HG03520 (cell line): ENCODE measurements around the gene C5orf46.
"Not testable (repeated sequence)": the region's sequence is repeated elsewhere in the genome, so short reads cannot be mapped to it uniquely, and the experiment has no call there.

Experiments used
- ATAC-seq: cut with Tn5 transposase; IDR thresholded peaks from one replicate; pipeline ENCODE4 v1.9.1; 2021; ENCODE audit warnings: mild to moderate bottlenecking, moderate library complexity; ENCODE audit not compliant: unreplicated experiment

C5orf46 gene

DNA sequence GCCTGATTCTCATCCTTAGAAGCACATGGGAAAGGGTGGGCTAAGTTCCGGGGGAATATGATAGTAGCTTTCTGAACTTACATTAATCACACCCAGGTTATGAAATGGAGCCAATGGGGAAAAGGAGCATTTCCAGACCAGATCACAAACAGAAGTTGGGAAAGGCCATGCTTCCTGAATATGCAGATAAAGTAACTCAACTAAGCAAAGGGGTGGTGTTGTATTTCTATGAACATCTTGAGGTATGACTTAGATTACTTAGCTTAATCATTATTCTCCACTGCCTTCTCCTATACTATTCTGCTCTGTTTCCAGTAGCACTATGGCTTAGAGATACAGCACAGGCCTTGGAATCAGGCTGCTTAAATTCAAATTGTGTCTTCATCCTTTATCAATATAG, 10.5 kb downstream of the C5orf46 start:
- no peak for ATAC-seq

DNA sequence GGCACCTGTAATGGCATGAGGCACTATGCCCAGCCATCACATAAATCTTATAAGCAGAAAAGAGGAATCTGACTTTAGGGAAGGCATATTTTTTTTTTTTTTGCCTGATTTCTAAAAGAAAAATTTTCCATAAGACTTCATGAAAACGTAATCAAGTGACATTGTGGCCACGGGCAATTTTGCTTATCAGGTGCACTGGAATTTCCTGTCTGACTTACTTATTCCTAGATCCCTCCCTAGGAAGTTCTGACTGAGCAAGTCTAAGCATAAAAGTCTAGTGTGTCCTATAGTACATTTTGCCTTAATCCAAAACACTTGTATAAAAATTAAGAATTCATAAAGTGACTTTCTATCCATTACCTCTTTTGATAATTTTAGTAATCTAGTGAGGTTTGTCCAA, 12.5 kb downstream of the C5orf46 start:
- no peak for ATAC-seq

DNA sequence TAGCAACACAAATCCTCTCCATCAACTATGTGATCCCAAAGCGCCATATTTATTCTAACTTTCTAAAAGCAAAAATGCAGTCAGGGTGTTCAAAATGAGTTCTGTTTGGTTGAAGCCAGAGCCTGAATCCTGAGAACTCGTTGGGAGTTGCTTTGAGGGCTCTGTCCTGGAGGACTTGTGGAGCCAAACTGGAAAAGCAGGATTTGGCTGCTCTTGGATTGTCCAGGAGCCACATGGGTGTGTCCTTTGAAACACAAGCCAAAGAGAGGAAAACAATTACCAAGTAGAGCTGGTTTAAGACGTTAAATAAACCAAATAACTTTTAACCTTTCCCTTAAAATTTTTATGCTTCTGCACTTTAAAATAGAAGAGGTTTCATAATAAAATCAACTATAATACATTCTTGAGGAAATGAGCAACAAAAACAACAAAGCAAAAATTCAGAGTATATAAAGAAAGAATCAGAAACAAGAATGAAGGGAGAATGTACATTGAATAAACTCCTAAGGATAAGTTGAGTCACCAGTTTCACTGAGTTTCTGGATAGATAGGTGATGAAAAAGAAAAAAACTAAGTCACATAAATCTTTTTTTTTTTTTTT, 13.5 kb downstream of the C5orf46 start:
- ATAC-seq = no peak

DNA sequence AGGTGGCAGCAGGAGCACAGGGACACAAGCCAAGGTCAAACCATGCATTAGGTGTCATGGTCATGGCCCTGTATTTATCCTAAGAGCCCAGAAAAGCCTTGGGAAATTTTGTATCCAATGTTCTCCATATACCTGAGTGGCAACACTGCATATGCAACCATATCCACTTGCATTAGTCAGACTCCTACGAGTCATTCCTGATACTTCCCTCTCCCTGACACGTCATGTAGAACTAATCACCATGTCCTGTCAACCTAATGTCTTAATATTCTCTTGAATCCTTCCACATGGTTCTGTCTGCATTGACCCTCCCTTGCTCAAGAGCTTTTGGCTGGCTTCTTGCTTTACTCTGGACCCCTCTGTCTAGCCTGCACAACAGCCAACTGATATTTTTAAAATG, 18.4 kb downstream of the C5orf46 start:
- ATAC-seq = no peak

DNA sequence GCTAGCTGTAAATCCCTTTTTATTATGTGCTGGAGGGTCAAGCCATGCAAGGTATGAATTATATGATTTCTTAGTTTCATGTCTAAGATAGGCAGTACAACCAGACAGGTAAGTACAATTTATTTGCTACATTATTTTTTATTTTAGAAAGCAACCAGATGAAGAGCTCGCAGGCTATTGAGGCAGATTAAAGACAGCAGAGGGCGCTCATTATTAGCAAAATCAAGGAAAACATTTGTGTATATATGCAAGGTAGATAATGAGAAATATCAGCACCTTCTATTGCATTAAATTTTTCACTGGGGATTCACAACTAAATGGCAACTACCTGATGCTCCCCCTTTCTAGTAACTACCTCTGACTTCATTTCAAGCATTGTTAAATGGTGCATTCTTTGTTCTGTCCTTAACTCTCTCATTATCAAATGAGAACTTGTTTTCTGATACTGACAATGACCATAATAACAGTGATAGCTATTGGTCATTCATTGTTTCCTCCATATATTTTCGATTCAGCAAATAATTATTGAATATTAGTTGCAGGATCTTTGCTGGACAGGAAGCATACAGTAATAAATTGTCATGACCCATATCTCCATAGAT, 19.2 kb downstream of the C5orf46 start:
- ATAC-seq = no peak

DNA sequence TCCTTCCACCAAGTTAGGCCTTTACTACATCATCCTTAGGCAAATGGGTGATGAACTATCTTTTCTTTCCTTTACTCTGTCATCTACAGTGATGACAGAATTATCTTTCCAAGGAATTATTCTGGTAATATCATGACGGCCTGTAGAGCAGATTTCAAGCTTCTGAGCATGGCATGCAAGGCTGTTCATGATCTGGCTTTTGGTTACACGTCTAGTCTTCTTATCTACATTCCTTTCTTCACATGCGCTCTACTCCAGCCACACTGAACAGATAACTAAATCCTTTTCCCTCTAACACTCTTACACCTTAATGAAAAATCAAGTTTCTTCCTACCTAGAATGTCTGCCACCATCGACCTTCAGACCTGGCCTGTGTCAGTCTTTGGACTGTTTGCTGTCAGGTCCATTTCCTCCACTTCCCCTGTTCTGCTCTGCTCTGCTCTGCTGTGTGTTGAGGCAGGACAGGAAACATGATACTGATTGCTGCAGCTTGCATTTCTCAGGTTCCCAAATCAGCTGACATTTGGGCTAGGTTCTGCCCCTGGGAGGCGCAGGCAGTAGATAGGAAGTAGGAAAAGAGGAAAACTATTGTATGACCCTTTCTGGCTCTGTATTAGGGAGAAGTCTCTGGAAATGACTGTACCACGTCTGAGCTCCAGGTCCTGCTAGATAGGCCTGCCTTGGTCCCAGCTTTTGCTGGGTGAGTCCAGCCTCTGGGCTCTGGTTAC, 23.6 kb downstream of the C5orf46 start:
- ATAC-seq = no peak

DNA sequence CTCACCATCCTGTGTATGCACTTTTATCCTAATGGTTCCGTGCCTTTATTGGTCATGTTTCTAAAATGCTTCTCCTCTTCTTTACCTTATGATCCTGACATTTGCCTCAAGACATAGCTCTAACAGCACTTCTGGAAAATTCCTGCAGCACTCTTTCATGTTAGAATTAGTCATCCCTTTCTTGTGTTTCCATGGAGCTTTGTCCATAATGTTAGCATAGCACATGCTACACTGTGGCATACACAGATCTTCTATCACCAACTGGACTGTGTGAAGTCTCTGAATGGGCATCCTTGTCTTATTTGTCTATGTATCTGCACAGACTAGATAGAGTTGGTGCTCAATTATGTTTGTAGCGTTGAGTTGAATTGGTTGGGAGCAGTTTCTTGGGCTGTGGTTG, 25.9 kb downstream of the C5orf46 start:
- no peak for ATAC-seq

DNA sequence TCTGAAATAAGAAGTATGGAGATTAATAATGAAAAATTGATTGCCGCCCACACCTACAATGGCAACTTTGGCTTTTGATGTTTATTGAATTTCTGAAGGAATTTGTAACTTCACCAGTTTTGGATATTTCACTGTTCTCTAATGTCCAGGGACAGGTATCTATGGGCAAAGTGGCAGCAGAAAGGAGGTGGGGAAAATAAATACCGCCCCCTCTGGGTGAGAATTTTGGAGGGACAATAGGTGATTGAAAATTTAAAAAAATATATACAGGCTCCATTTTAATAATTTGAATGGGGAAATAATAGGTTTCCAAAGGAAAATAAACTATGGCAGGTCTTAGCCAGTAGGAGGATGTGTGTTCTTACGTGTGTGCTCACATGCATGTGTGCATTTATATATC, 26.6 kb downstream of the C5orf46 start:
- ATAC-seq = no peak

DNA sequence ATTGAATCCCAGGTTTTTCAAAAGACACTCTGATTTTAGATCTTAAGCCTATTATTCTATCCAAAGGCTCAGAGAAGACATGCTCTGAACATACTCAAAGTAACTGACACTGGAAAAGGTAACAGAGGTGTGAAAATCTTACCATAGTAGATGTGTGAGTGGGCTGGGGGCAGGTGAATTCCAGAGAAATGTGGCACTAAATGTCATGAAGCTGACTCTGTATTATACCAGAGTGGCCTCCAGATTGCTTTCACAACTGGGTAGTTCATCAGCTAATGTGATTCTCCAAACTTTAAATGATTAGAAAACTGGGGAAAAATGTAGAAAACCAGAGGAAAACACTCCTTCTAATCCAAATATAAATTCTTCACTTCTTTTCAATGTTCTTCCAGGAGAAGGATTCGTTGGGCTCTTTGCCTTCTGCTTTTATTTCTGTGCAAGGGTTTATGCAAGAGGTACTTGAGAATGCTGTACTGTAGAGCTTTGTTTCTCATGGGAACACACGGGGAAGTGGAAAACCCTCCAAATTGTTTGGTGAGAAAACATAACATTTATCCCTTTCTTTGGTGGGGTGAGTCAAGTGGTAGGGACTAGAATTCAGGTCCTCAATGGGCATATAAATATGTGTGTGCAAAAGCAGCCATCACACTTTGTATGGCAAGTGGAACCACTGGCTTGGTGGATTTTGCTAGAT, 28.1 kb downstream of the C5orf46 start, which contains the start of gene SCGB3A2:
Gene SCGB3A2, plus strand, starts transcription at position 646 of the 694 bp plus-strand sequence. CDS start 93 bp downstream, outside the sequence.
- no peak for ATAC-seq

DNA sequence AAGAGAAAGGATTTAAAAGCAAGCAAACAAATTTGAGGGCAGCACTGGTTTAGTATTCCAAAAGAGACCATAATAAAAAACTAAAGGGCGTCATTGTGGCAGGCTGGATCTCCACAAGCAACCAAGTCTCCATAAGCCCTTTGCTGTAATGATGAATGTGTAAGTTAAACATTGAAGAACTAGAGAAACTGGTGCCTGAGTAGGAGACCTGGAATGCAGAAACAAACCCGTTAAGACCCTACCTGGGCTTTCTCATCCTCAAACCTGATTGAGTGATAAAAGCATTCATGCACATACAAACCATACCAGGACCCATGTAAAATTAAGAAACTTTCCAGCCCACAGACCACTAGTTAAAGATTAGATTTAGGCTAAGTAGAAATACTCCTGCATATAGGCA, 29.7 kb downstream of the C5orf46 start:
- ATAC-seq = no peak

DNA sequence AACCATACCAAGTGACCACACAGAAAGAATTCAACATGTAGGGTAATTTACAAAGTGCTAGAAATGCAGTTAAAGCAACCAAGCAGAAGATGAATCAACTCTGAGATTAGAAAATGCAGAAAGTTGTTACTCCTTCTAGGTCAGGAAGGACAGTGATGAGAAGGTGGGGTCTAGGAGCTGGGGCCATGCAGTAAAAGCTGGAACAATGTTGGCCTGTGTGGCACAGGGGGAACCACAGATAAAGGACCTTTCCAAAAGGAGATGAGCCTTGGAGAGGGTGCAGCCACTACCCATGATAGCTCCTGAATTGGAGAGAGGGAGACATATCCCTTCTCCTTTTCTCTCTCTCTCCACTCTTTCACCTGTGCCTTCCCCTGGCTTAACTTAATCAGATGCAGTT, 30.2 kb downstream of the C5orf46 start:
- ATAC-seq = no peak

DNA sequence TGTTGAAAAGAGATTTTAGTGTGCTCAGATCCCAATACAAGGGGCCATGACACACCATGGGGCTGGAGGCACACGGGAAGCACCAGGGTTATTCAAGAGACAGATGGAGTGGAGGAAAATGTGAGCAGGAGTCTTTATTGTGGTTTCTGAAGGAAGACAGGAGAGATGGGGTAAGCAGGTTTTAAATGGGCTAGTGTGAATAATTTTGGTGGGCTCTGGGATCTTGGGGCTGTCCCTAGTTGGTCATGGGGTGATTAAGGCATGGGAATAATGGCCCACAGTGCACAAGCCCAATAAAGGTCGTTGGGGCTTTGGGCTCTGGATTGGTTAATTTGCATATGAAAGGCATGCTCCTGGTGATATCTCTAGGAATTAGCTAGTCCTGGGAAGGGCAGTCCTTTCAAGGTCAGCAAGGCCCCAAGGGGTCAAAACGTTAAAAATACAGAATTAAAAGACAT, 31.4 kb downstream of the C5orf46 start:
- no peak for ATAC-seq

DNA sequence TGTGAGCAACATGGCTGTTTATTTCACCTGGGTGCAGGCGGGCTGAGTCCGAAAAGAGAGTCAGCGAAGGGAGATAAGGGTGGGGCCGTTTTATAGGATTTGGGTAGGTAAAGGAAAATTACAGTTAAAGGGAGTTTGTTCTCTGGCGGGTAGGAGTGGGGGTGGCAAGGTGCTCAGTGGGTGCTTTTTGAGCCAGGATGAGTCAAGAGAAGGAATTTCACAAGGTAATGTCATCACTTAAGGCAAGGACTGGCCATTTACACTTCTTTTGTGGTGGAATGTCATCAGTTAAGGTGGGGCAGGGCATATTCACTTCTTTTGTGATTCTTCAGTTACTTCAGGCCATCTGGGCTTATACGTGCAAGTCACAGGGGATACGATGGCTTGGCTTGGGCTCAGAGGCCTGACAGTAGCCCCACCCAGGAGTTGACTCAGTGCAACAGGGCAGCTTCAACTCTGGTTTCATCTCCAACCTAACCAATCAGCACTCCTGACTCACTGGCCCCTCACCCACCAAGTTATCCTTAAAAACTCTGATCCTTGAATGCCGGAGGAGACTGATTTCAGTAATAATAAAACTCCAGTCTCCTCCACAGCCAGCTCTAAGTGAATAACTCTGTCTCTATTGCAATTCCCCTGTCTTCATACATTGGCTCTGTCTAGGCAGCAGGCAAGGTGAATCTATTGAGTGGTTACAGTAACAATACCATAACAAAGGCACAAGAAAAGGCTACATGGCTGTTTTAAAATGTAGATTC, 32.0 kb downstream of the C5orf46 start:
- not testable (repeated sequence) for ATAC-seq

DNA sequence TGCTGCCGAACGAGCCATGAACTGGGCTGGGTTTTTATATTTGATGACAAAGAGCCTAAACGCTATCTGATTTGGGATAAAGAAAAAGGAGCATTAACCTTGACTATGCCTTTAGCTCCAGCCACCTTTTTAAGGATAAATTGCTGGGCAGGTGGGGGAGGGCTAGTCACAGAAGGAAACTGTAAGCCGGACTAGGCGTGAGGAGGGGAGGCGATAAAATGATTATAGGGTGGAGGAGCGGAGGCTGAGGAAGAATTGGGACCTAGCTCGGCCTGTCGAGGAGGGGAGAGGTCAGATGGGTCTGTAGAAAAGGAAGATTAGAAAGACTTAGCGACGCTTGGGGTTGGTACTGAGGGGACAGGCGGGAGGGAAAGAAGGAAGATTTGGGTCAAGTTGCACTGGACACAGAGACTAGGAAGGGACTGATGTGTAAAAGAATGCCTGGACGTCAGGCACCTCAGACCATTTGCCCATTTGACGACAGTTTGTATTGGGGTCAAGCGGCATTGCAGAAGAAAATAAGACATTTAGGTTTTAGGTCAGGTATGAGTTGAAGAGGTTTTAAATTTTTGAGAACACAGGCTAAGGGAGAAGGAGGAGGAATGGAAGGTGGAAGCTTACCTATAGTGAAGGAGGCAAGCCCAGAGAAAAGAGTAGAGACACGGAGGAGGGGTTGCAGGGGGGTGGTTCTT, 33.4 kb downstream of the C5orf46 start:
- ATAC-seq = not testable (repeated sequence)

DNA sequence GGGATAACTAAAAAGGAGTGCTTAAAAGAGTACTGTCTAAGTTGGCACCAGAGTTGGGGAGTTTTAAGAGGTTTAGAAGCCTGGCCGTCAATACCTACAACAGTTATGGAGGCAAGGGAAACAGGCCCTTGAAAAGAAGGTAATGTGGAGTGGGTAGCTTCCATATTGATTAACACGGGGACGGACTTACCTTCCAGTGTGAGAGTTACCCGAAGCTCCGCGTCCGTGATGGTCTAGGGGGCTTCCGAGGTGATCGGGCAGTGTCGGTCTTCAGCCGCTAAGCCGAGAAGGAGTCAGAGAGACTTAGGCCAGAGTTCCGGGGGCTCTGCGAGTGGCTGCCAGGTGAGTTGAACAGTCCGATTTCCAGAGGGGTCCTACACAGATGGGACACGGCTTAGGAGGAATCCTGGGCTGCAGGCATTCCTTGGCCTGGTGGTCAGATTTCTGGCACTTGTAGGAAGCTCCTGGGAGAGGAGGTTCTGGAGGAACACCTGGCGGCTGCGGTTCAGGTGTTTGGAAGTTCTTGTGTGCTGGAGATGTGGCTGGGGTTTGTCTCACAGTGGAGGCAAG, 34.3 kb downstream of the C5orf46 start:
- ATAC-seq = not testable (repeated sequence)

DNA sequence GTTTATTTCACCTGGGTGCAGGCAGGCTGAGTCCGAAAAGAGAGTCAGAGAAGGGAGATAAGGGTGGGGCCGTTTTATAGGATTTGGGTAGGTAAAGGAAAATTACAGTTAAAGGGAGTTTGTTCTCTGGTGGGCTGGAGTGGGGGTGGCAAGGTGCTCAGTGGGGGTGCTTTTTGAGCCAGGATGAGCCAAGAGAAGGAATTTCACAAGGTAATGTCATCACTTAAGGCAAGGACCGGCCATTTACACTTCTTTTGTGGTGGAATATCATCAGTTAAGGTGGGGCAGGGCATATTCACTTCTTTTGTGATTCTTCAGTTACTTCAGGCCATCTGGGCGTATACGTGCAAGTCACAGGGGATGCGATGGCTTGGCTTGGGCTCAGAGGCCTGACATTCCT, 36.4 kb downstream of the C5orf46 start:
- not testable (repeated sequence) for ATAC-seq

DNA sequence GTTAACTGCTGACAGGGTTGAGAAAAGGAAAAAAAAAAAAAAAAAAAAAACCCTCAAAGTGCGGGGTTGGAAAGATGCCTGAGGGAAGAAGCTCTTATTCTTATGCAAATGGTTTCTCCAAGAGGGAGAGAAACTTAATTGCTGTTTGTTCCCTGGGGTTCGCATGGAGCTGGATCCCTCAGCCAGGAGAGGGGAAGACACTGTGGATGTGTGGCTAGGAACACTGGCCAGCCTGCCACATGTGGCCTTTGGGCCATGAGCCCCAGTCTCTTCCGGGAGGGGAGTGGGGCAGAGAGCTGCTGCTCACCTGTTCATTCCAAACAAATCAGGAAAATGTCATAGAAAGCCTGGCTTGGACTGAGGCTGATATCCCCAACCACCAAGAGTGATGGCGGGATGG, 37.2 kb downstream of the C5orf46 start:
- ATAC-seq = no peak

DNA sequence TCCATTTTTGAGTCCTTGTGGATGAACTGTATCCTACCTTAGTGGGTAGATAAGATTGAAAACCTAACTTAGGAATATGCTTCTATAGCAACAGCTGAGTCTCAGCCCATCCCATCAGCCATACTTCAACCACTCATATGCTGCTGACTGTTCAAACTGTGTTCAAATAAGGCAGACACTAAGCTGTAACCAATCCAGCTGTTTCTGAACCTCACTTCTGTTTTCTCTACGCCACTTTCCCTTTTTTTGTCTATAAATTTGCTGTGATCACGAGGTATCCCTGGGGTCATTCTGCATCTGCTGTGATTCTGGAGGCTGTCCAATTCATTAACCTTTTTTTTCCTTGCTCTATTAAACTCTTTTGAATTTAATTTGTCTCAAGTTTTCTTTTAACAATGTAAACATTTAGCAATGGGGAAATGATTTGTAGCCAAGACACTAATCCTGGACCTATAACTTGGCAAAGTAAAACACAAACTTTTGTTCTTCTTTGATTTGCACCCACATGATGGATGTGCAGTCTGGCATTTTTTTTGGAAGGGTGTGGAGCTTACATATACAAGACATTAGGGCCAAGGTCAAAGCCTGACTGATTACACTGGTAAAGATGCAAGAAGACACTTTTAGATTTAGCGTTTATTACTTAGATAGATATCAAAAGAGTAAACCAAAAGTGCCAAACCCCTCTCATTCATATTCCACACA, 42.7 kb downstream of the C5orf46 start:
- no peak for ATAC-seq

DNA sequence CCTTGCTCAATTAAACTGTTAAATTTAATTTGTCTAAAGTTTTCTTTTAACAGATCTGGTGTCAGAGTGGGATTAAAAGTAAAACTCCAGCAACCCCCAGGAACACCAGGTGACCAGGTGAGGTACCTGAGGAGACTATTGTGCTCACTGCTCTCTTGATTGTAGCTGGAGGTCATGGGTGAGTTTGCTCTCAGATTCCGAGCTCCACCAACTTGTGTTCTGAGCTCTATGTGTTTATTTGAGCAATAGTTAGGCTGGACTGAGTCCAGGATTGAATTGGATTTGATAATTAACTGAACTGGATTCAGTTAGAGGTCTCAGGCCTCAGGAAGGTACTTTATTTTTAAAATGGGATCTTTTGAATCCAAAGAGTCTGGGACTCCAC, 45.7 kb downstream of the C5orf46 start:
- ATAC-seq = no peak
